ENCODE data around the gene APOOL.

DNA sequence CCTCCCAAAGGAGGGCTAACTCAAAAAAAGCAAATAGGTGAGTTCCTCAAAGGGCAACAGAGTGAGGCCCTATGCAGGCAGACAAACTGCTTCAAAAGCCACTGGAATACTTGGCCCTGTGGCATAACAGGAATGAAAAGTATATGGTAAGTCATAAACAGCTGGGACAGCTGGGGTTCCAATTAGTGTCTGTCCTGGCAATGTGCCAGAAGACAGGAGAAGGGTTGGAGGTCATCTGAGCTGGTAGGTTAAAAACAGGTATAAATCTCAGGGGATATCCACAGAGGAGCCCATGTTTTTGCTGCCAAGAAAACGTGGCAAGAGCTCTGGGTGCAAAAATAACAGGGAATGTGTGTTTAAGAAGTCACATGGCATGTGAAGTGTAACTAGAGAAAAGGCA lies 111.6 kb downstream of the APOOL start:
- TF ChIP-seq, protein P1, sequence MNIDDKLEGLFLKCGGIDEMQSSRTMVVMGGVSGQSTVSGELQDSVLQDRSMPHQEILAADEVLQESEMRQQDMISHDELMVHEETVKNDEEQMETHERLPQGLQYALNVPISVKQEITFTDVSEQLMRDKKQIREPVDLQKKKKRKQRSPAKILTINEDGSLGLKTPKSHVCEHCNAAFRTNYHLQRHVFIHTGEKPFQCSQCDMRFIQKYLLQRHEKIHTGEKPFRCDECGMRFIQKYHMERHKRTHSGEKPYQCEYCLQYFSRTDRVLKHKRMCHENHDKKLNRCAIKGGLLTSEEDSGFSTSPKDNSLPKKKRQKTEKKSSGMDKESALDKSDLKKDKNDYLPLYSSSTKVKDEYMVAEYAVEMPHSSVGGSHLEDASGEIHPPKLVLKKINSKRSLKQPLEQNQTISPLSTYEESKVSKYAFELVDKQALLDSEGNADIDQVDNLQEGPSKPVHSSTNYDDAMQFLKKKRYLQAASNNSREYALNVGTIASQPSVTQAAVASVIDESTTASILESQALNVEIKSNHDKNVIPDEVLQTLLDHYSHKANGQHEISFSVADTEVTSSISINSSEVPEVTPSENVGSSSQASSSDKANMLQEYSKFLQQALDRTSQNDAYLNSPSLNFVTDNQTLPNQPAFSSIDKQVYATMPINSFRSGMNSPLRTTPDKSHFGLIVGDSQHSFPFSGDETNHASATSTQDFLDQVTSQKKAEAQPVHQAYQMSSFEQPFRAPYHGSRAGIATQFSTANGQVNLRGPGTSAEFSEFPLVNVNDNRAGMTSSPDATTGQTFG (tag by site-specific recombination; IDR thresholded peaks at IDR 0.05; ENCODE audit: borderline replicate concordance): no peak
- no peak for TF ChIP-seq HOXC10 (CRISPR knock-in tag; IDR thresholded peaks at IDR 0.05)
- TF ChIP-seq, protein P2, sequence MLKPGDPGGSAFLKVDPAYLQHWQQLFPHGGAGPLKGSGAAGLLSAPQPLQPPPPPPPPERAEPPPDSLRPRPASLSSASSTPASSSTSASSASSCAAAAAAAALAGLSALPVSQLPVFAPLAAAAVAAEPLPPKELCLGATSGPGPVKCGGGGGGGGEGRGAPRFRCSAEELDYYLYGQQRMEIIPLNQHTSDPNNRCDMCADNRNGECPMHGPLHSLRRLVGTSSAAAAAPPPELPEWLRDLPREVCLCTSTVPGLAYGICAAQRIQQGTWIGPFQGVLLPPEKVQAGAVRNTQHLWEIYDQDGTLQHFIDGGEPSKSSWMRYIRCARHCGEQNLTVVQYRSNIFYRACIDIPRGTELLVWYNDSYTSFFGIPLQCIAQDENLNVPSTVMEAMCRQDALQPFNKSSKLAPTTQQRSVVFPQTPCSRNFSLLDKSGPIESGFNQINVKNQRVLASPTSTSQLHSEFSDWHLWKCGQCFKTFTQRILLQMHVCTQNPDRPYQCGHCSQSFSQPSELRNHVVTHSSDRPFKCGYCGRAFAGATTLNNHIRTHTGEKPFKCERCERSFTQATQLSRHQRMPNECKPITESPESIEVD (tag by site-specific recombination; IDR thresholded peaks at IDR 0.05): no peak

Measured in HEK293 (cell line).